ENCODE results near the gene UBAP2L.
"Not testable (repeated sequence)": the region's sequence is repeated elsewhere in the genome, so short reads cannot be mapped to it uniquely, and the experiment has no call there.

UBAP2L gene

DNA sequence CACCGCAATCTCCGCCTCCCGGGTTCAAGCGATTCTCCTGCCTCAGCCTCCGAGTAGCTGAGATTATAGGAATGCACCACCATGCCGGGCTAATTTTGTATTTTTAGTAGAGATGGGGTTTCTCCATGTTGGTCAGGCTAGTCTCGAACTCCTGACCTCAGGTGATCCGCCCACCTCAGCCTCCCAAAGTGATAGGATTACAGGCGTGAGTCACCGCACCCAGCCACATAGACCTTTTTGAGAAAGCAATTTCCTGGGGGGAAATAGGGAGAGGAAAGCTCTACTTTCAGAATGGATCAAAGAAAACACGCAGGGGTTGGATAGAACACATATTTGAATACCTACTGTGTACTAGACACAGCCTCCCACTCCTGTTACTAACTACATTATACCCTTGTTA lies 15.0 kb upstream of the UBAP2L start:
- 96% methylated on average over 11 of the region's 11 CpGs for WGBS
- H3K27ac ChIP-seq (ENCODE audit: low read depth, low read length); H3K4me1 ChIP-seq (ENCODE audit: insufficient read depth, low read length); H3K9me3 ChIP-seq (ENCODE audit: insufficient read depth, low read depth, low read length); H3K27me3 ChIP-seq (ENCODE audit: insufficient read depth, low read length); H3K4me3 ChIP-seq (ENCODE audit: low read length); H3K9ac ChIP-seq (ENCODE audit: low read depth, low read length): not testable (repeated sequence)
- peaks cover 49% of the 10 kb centered on the region for H3K36me3 ChIP-seq (ENCODE audit: insufficient read depth, low read length)

DNA sequence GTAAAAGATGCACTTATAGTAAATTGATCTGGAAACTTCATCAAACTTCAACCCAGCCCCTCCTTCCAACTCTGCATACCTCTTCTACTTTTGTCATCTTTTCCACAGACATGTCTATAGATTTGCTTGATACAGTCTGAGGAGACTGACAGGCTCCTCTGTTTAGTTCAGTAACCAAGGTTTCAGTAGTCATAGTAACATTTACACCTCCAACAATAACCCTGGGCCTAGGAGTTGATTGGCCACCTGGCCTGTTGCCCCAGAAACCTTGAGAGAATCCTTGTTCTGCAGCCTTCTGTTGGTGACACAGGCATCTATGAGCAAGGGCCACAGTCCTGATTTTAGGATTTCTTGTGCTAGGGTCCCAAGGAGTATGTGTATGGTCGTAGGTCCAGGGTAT lies 14.6 kb upstream of the UBAP2L start, which contains the start of gene CFAP141:
CFAP141 (minus strand) TSS at position 138 of the 400 bp plus-strand sequence; CDS start at position 112, 26 bp downstream.
- Histone ChIP-seq H3K4me3 (ENCODE audit: low read length) (no peak within 1 kb of the TSS), H3K9ac (ENCODE audit: low read depth, low read length) (no peak within 1 kb of the TSS), H3K27ac (ENCODE audit: low read depth, low read length) (no peak within 1 kb of the TSS), H3K9me3 (ENCODE audit: insufficient read depth, low read depth, low read length) (no peaks in the 10 kb centered on the region), H3K36me3 (ENCODE audit: insufficient read depth, low read length) (peaks cover 52% of the 10 kb centered on the region), H3K4me1 (ENCODE audit: insufficient read depth, low read length) (no peaks in the 10 kb centered on the region), H3K27me3 (ENCODE audit: insufficient read depth, low read length) (no peaks in the 10 kb centered on the region)
- 86% methylated on average over 1 of the region's 1 CpG for WGBS

DNA sequence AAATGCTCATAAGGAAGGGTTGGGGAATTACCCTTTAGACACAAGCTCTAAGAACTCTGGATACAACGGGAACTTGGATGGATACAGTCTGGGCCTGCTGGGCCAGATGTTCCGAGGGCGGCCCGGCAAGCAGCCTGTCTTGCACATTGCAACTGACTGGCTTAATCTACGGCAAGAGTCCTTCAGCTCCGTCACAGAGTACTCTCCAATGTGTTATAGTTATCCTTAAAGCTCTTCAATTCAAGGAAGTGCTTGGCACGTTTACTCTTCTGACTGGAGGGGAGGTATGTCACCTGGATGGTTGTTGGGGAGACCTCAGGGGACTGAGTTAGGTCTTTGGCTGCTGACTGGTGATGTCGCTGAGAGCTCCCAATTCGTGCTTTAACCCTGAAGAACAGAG lies 13.5 kb upstream of the UBAP2L start:
- Histone ChIP-seq H3K9me3 (ENCODE audit: insufficient read depth, low read depth, low read length) (no peaks in the 10 kb centered on the region), H3K36me3 (ENCODE audit: insufficient read depth, low read length) (peaks cover 61% of the 10 kb centered on the region), H3K9ac (ENCODE audit: low read depth, low read length) (no peak overlapping the region), H3K4me1 (ENCODE audit: insufficient read depth, low read length) (no peaks in the 10 kb centered on the region), H3K27me3 (ENCODE audit: insufficient read depth, low read length) (no peaks in the 10 kb centered on the region), H3K4me3 (ENCODE audit: low read length) (no peak overlapping the region), H3K27ac (ENCODE audit: low read depth, low read length) (no peak overlapping the region)
- 94% methylated on average over 9 of the region's 9 CpGs for WGBS

DNA sequence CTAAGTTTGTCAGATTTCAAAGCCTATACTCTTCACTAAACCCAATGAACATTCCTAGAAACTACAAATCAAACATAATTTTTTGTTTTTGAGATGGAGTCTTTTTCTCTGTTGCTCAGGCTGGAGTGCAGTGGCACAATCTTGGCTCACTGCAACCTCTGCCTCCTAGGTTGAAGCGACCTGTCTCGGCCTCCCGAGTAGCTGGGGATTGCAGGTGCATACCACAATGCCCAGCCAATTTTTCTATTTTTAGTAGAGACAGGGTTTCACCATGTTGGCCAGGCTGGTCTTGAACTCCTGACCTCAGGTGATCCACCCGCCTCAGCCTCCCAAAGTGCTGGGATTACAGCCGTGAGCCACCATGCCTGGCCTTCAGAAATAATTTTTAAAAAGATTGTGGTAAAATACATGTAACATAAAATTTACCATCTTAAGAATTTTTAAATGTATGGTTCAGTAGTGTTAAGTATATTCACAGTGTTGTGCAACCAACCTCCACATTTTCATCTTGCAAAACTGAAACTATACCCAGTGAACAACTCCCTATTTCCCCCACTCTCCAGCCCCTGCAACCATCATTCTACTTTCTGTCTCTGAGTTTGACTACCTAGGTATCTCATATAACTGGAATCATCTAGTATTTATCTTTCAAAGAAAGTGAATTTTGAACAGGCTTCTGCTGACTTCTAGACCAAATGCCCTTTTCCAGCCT lies 11.9 kb upstream of the UBAP2L start:
- no peaks in the 10 kb centered on the region for H3K27me3 ChIP-seq (ENCODE audit: insufficient read depth, low read length)
- H3K4me1 ChIP-seq (ENCODE audit: insufficient read depth, low read length), result no peaks in the 10 kb centered on the region
- H3K27ac ChIP-seq (ENCODE audit: low read depth, low read length), result no peak overlapping the region
- peaks cover 77% of the 10 kb centered on the region for H3K36me3 ChIP-seq (ENCODE audit: insufficient read depth, low read length)
- no peaks in the 10 kb centered on the region for H3K9me3 ChIP-seq (ENCODE audit: insufficient read depth, low read depth, low read length)
- 91% methylated on average over 4 of the region's 5 CpGs for WGBS
- no peak overlapping the region for H3K9ac ChIP-seq (ENCODE audit: low read depth, low read length)
- H3K4me3 ChIP-seq (ENCODE audit: low read length), result no peak overlapping the region

DNA sequence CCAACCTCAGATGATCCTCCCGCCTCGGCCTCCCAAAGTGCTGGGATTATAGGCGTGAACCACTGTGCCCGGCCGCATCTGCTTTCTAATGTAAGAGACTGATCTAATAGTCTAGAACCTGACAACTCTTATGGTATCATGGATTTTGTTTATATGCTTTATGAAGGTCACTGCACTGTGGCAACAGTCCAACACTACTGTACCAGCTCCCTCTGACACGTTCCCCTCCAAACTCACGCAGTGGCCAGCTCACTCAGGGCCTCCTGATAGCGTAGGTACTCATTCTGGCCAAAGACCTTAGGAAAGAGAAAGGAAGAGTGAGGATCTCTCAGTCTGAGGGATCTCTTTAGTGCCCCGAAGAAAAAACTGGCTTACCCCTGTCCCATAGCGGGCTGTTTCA lies 8.7 kb upstream of the UBAP2L start:
- Histone ChIP-seq H3K4me1 (ENCODE audit: insufficient read depth, low read length) (no peaks in the 10 kb centered on the region), H3K27me3 (ENCODE audit: insufficient read depth, low read length) (no peaks in the 10 kb centered on the region), H3K4me3 (ENCODE audit: low read length) (no peak overlapping the region), H3K36me3 (ENCODE audit: insufficient read depth, low read length) (peaks cover 81% of the 10 kb centered on the region), H3K9me3 (ENCODE audit: insufficient read depth, low read depth, low read length) (no peaks in the 10 kb centered on the region), H3K9ac (ENCODE audit: low read depth, low read length) (no peak overlapping the region), H3K27ac (ENCODE audit: low read depth, low read length) (no peak overlapping the region)
- 97% methylated on average over 10 of the region's 10 CpGs for WGBS

DNA sequence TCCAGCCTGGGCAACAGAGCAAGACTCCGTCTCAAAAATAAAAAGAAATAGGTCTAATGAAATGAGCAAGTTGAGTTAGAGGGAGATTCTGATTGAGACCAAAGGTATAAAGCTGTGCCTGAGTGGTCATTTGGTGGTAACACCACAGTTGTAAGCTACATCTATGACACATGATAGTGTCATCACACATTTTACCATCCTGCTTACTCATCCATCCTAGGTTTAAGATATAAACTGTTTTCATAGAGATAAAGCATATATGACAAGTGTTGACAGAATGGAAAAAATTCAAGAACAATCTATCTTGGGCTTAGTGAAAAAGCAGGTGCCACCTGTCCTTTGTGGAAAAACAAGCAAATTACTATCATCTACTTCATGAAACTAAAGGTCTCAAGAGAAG lies 7.5 kb upstream of the UBAP2L start:
- no peak overlapping the region for H3K4me3 ChIP-seq (ENCODE audit: low read length)
- peaks cover 82% of the 10 kb centered on the region for H3K36me3 ChIP-seq (ENCODE audit: insufficient read depth, low read length)
- 97% methylated on average over 1 of the region's 1 CpG for WGBS
- peaks cover 2% of the 10 kb centered on the region; the same call in 1 of the 2 replicates for H3K4me1 ChIP-seq (ENCODE audit: insufficient read depth, low read length)
- H3K9me3 ChIP-seq (ENCODE audit: insufficient read depth, low read depth, low read length), result no peaks in the 10 kb centered on the region
- H3K27ac ChIP-seq (ENCODE audit: low read depth, low read length), result no peak overlapping the region
- no peak overlapping the region for H3K9ac ChIP-seq (ENCODE audit: low read depth, low read length)
- H3K27me3 ChIP-seq (ENCODE audit: insufficient read depth, low read length), result no peaks in the 10 kb centered on the region

DNA sequence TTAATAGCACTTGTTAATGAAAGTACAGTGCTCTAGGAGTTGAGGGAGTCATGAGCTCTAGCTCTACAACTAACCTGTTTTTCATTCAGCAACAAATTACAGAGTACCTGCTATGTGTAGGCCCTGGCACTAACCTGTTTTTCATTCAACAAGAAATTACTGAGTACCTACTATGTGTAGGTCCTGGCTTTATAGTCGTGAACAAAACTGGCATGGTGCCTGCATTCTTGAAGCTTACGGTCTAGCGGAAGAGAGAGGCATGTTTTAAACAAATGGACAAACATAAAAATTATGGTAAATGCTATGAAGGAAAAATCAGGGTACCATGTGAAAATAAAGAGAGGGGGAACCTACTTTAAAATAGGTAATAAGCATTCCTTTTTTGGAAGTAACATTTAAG lies 2.2 kb upstream of the UBAP2L start:
- Histone ChIP-seq H3K4me1 (ENCODE audit: insufficient read depth, low read length) (peaks cover 22% of the 10 kb centered on the region), H3K9ac (ENCODE audit: low read depth, low read length) (peak overlapping the region; percentile 1; the same call in 1 of the 2 replicates), H3K4me3 (ENCODE audit: low read length) (peak overlapping the region; percentile 91), H3K36me3 (ENCODE audit: insufficient read depth, low read length) (peaks cover 47% of the 10 kb centered on the region), H3K27ac (ENCODE audit: low read depth, low read length) (peak overlapping the region; percentile 19; the same call in 1 of the 2 replicates), H3K27me3 (ENCODE audit: insufficient read depth, low read length) (no peaks in the 10 kb centered on the region), H3K9me3 (ENCODE audit: insufficient read depth, low read depth, low read length) (no peaks in the 10 kb centered on the region)
- WGBS, result 99% methylated on average over 3 of the region's 3 CpGs

DNA sequence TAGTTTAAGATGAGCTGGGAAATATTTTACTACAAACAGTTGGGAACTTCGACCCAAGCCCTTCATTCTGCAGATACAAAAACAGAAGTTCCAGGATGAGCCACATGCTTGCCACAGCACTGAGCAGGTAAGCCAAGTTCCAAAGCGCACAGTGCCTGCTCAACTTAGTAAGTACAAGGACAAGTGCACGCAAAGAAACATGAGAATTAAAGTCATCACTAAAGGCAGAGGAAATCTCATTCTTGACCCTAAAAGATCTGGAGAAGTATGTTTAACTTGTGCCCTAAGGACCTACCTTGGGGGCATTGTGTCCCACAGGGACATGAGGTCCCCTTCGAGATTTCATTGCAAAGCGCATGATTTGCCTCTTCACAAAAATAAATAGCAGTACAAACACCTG lies 1.2 kb upstream of the UBAP2L start:
- Histone ChIP-seq H3K4me3 (ENCODE audit: low read length) (peak overlapping the region; percentile 91), H3K36me3 (ENCODE audit: insufficient read depth, low read length) (peaks cover 44% of the 10 kb centered on the region), H3K9ac (ENCODE audit: low read depth, low read length) (peak overlapping the region; percentile 99), H3K9me3 (ENCODE audit: insufficient read depth, low read depth, low read length) (no peaks in the 10 kb centered on the region), H3K4me1 (ENCODE audit: insufficient read depth, low read length) (peaks cover 29% of the 10 kb centered on the region), H3K27me3 (ENCODE audit: insufficient read depth, low read length) (no peaks in the 10 kb centered on the region), H3K27ac (ENCODE audit: low read depth, low read length) (peak overlapping the region; percentile 100)
- WGBS, result 27% methylated on average over 5 of the region's 5 CpGs

DNA sequence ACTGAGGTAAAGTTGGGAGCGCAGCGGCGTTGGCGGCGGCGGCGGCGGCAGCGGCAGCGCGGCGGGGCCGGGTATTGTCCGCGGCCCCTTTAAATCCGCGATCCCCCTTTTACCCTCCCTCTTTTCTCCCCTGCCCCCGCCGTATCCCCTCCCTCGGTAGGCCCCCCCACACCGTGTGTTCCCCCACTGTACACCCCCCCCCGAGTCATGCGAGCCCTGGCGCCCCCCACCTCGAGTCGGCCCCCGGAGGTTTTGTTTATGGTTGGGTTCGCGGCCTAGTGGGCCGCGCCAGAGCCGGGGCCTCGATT lies 169 bp downstream of the UBAP2L start:
- H3K36me3 ChIP-seq (ENCODE audit: insufficient read depth, low read length), result peaks cover 52% of the 10 kb centered on the region
- H3K4me1 ChIP-seq (ENCODE audit: insufficient read depth, low read length), result peaks cover 29% of the 10 kb centered on the region
- 0% methylated on average over 27 of the region's 33 CpGs for WGBS
- peak overlapping the region; percentile 91 for H3K4me3 ChIP-seq (ENCODE audit: low read length)
- H3K27me3 ChIP-seq (ENCODE audit: insufficient read depth, low read length), result no peaks in the 10 kb centered on the region
- H3K9me3 ChIP-seq (ENCODE audit: insufficient read depth, low read depth, low read length), result no peaks in the 10 kb centered on the region
- H3K9ac ChIP-seq (ENCODE audit: low read depth, low read length), result peak overlapping the region; percentile 93
- H3K27ac ChIP-seq (ENCODE audit: low read depth, low read length), result peak overlapping the region; percentile 89

DNA sequence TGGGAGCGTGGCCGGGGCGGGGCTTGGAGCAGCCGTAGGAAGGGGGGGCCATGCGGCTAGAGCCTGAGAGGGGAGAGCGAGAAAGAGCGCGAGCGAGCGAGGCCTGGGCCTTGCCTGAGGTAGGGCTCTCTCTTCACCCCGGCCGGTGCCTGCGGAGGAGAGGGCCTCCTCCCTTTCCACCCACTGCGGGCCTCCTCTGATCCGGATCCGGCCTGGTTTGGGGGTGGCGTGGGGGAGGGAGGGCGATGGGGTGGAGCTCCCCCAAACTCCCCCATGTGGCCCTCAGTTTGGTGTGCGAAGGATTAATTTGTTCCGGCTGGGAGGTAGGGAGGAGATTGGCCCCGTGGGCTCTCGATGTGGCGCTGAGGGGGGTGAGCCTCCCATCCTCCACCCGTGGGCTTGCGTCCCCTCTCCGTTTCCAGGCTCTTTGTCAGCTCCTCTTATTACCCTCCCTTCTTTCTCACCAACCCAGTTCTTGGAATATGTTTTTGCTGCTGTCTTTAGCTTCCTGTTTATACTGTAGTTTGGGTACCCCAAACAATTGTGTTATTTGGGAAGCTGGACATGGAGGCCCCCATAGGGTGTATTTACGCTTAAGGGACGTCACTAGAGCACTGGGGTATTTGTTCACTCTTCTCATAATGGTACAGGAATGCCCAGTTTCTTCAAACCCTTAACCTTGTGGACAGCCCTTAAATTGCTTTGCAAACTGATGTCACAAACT lies 685 bp downstream of the UBAP2L start:
- Histone ChIP-seq H3K27ac (ENCODE audit: low read depth, low read length) (peak overlapping the region; percentile 89), H3K36me3 (ENCODE audit: insufficient read depth, low read length) (peaks cover 58% of the 10 kb centered on the region), H3K4me1 (ENCODE audit: insufficient read depth, low read length) (peaks cover 29% of the 10 kb centered on the region), H3K27me3 (ENCODE audit: insufficient read depth, low read length) (no peaks in the 10 kb centered on the region), H3K9me3 (ENCODE audit: insufficient read depth, low read depth, low read length) (no peaks in the 10 kb centered on the region), H3K9ac (ENCODE audit: low read depth, low read length) (peak overlapping the region; percentile 93), H3K4me3 (ENCODE audit: low read length) (peak overlapping the region; percentile 91)
- WGBS, result 2% methylated on average over 21 of the region's 28 CpGs

DNA sequence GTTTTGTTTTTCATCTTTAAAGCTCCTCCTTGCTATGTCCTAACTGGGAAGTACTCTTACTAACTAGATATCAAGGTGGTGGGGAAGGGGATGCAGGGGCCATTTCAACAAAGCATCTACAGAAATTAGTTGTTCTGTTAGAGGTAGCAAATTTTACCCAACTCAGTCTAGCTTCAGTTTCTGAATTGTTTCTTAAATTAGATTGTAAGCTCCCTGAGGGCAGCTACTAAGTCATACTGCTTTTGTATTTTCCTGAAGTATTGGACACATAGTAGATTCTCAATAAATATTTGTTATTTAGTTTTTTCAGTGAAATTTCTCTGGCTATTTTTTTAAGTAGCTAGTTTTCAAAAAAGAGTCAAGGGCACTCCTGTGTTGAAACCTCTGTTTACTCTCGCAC lies 1.8 kb downstream of the UBAP2L start:
- 92% methylated on average over 1 of the region's 1 CpG for WGBS

More for the DNA sequence above, 1.8 kb downstream of the UBAP2L start:
- Histone ChIP-seq H3K4me1 (ENCODE audit: insufficient read depth, low read length) (peaks cover 29% of the 10 kb centered on the region), H3K36me3 (ENCODE audit: insufficient read depth, low read length) (peaks cover 58% of the 10 kb centered on the region), H3K27me3 (ENCODE audit: insufficient read depth, low read length) (no peaks in the 10 kb centered on the region), H3K27ac (ENCODE audit: low read depth, low read length) (no peak overlapping the region), H3K9ac (ENCODE audit: low read depth, low read length) (peak overlapping the region; percentile 93; the same call in 1 of the 2 replicates), H3K9me3 (ENCODE audit: insufficient read depth, low read depth, low read length) (no peaks in the 10 kb centered on the region), H3K4me3 (ENCODE audit: low read length) (peak overlapping the region; percentile 91)

Data from HUES64 (cell line).